ENCODE data around the gene S100B. TPM values are rescaled to one million over a fixed set of nuclear protein-coding genes. Genes with fewer than 3 reads are reported as not detected.

Gene S100B
- total and polyA plus RNA-seq, 2 experiments from 2014 or later = not detected

DNA sequence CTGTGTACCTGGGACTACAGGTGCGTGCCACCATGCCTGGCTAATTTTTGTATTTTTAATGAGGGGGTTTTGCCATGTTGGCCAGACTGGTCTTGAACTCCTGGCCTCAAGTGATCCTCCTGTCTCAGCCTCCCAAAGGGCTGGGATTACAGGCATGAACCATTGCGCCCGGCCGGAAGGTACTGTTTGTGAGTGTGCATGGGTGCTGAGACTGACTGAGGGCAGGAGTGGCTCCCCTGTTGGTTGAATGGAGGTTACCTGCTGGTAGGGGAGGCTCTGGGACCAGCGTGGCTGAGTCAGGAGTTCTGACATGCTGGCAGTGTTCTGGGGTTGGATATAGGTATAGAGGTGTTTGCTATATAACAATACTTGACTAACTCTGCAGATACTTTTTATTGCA lies 41.0 kb upstream of the S100B start:
- no peak for DNase-seq (ENCODE audit: low spot score)
- Histone ChIP-seq H3K4me1 (ENCODE audit: insufficient read depth) (no peaks in the 10 kb centered on the region), H3K27me3 (no peaks in the 10 kb centered on the region), H3K79me2 (peaks cover 29% of the 10 kb centered on the region), H2AFZ (no peak overlapping the region), H3K4me2 (no peak overlapping the region), H4K20me1 (ENCODE audit: insufficient read depth, poor library complexity, severe bottlenecking) (no peaks in the 10 kb centered on the region), H3K4me3 (no peak overlapping the region), H3K36me3 (replicated peaks; ENCODE audit: insufficient read depth, low read depth) (no peaks in the 10 kb centered on the region), H3K9me3 (ENCODE audit: low read depth) (no peaks in the 10 kb centered on the region), H3K27ac (no peak overlapping the region), H3K9me2 (replicated peaks; ENCODE audit: insufficient read depth) (no peaks in the 10 kb centered on the region)
- over 99% methylated on average over 5 of the region's 5 CpGs for WGBS (ENCODE audit: low lambda C conversion rate, missing lambda C conversion rate)
- TF ChIP-seq EZH2phosphoT487 (IDR thresholded peaks at IDR 0.05; ENCODE audit: low read depth, severe bottlenecking, unreplicated experiment) (no peak), EZH2 (IDR thresholded peaks at IDR 0.05; ENCODE audit: borderline replicate concordance) (no peak)
- TF ChIP-seq, protein P1, sequence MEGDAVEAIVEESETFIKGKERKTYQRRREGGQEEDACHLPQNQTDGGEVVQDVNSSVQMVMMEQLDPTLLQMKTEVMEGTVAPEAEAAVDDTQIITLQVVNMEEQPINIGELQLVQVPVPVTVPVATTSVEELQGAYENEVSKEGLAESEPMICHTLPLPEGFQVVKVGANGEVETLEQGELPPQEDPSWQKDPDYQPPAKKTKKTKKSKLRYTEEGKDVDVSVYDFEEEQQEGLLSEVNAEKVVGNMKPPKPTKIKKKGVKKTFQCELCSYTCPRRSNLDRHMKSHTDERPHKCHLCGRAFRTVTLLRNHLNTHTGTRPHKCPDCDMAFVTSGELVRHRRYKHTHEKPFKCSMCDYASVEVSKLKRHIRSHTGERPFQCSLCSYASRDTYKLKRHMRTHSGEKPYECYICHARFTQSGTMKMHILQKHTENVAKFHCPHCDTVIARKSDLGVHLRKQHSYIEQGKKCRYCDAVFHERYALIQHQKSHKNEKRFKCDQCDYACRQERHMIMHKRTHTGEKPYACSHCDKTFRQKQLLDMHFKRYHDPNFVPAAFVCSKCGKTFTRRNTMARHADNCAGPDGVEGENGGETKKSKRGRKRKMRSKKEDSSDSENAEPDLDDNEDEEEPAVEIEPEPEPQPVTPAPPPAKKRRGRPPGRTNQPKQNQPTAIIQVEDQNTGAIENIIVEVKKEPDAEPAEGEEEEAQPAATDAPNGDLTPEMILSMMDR (IDR thresholded peaks at IDR 0.05; ENCODE audit: poor library complexity) = no peak

DNA sequence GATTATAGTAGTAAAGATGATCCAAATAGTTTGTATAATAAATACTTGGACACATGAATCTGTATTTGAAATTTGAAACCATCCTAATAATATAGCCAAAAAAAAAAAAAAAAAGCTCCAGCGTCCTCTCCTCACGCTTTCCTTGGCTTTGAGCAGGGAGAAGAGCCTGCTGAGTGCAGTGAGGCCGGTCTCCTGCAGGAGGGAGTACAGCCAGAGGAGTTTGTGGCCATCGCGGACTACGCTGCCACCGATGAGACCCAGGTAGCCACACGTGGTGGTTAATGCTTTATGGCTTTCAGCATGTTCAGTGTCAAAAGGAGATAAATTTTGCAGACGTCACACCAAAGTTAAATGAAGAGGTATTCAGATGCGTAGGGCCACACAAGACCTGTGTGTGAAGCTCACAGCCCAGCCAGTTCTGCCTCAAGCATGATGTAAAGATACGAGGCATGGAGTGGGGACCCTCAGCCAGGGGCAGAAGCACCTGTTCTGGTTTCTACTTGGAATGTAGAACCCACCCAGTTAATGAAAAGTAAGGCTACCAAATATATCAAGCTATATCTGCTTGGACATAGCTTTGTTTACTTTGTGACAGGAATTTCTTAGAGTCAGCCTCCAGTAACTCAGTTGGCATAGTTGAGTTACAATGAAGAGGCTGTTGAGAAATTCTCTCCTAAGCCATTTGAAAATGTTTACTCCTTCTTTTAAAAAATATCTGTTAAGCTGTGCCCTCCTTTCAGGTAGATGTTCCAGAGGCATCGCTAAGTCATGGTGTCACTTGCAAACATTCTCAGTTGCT lies 38.7 kb upstream of the S100B start:
- H3K36me3 ChIP-seq (replicated peaks; ENCODE audit: insufficient read depth, low read depth) = no peaks in the 10 kb centered on the region
- H3K9me2 ChIP-seq (replicated peaks; ENCODE audit: insufficient read depth) = no peaks in the 10 kb centered on the region
- H2AFZ ChIP-seq = no peak overlapping the region
- H4K20me1 ChIP-seq (ENCODE audit: insufficient read depth, poor library complexity, severe bottlenecking) = peaks cover 12% of the 10 kb centered on the region
- H3K4me1 ChIP-seq (ENCODE audit: insufficient read depth) = peaks cover 4% of the 10 kb centered on the region
- no peak for DNase-seq (ENCODE audit: low spot score)
- no peak overlapping the region for H3K27ac ChIP-seq
- H3K4me2 ChIP-seq = no peak overlapping the region
- peaks cover 52% of the 10 kb centered on the region for H3K79me2 ChIP-seq
- H3K27me3 ChIP-seq = no peaks in the 10 kb centered on the region
- TF ChIP-seq EZH2phosphoT487 (IDR thresholded peaks at IDR 0.05; ENCODE audit: low read depth, severe bottlenecking, unreplicated experiment) = no peak
- TF ChIP-seq, protein P1 (IDR thresholded peaks at IDR 0.05; ENCODE audit: poor library complexity) = no peak
- no peak for TF ChIP-seq EZH2 (IDR thresholded peaks at IDR 0.05; ENCODE audit: borderline replicate concordance)
- no peak overlapping the region for H3K4me3 ChIP-seq
- 78% methylated on average over 12 of the region's 12 CpGs for WGBS (ENCODE audit: low lambda C conversion rate, missing lambda C conversion rate)
- no peaks in the 10 kb centered on the region for H3K9me3 ChIP-seq (ENCODE audit: low read depth)

DNA sequence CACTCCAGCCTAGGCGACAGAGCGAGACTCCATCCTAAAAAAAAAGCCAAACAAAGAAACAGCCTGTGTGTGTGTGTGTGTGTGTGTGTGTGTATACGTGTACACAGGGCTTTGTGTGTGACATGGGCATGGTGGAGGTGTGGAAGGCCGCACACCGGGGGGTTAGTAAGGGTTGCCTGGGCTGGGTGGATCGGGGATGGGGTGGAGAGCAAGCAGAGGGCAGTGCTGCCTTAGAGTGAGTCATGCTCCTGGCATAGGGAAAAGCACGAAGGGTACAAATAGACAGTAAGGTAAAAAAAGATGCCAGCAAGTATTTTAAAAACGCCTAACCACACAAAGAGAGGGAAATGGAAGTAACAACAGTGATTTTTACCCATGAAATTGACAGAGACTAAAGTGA lies 36.8 kb upstream of the S100B start:
- Histone ChIP-seq H2AFZ (no peak overlapping the region), H3K4me1 (ENCODE audit: insufficient read depth) (peaks cover 18% of the 10 kb centered on the region), H3K4me3 (no peak overlapping the region), H3K79me2 (peaks cover 60% of the 10 kb centered on the region), H3K36me3 (replicated peaks; ENCODE audit: insufficient read depth, low read depth) (no peaks in the 10 kb centered on the region), H3K9me2 (replicated peaks; ENCODE audit: insufficient read depth) (no peaks in the 10 kb centered on the region), H3K4me2 (no peak overlapping the region), H3K27me3 (no peaks in the 10 kb centered on the region), H3K27ac (no peak overlapping the region), H4K20me1 (ENCODE audit: insufficient read depth, poor library complexity, severe bottlenecking) (peaks cover 21% of the 10 kb centered on the region), H3K9me3 (ENCODE audit: low read depth) (no peaks in the 10 kb centered on the region)
- 94% methylated on average over 6 of the region's 8 CpGs for WGBS (ENCODE audit: low lambda C conversion rate, missing lambda C conversion rate)
- DNase-seq (ENCODE audit: low spot score) = no peak
- TF ChIP-seq EZH2 (IDR thresholded peaks at IDR 0.05; ENCODE audit: borderline replicate concordance) = no peak
- TF ChIP-seq, protein P1 (IDR thresholded peaks at IDR 0.05; ENCODE audit: poor library complexity) = no peak
- TF ChIP-seq EZH2phosphoT487 (IDR thresholded peaks at IDR 0.05; ENCODE audit: low read depth, severe bottlenecking, unreplicated experiment) = no peak

Data from hepatocyte (in vitro differentiated cells).